ENCODE results near the gene FAM110D. TPM values are rescaled to one million over a fixed set of nuclear protein-coding genes. Genes with fewer than 3 reads are reported as not detected.

FAM110D gene
- total RNA-seq, 3 donors from 2014 or later = not detected

- peaks cover 21% of the 10 kb centered on the region for H3K27me3 Mint-ChIP-seq (ENCODE audit: low read depth)
- ATAC-seq = no peak
- H3K4me3 Mint-ChIP-seq = peak overlapping the region; percentile 50
- H3K4me1 Mint-ChIP-seq (ENCODE audit: low read depth) = peaks cover 10% of the 10 kb centered on the region
- DNase-seq = no peak
- no peaks in the 10 kb centered on the region for H3K36me3 Mint-ChIP-seq (ENCODE audit: insufficient read depth)
- no peaks in the 10 kb centered on the region for H3K9me3 Mint-ChIP-seq
Measured at GRCh38 chr1:26164861-26165842, 6.3 kb downstream of the FAM110D start.

- DNase-seq (no peak), ATAC-seq (no peak)
- Mint-ChIP-seq H3K4me1 (ENCODE audit: low read depth) (peaks cover 20% of the 10 kb centered on the region), H3K4me3 (no peak overlapping the region), H3K36me3 (ENCODE audit: insufficient read depth) (no peaks in the 10 kb centered on the region), H3K9me3 (no peaks in the 10 kb centered on the region), H3K27me3 (ENCODE audit: low read depth) (peaks cover 16% of the 10 kb centered on the region)
Measured at GRCh38 chr1:26166719-26167281, 7.9 kb downstream of the FAM110D start.

- no peak for DNase-seq
- ATAC-seq = no peak
- Mint-ChIP-seq H3K4me3 (peak within 1 kb of the TSS; percentile 93), H3K27me3 (ENCODE audit: low read depth) (peaks cover 3% of the 10 kb centered on the region), H3K4me1 (ENCODE audit: low read depth) (peaks cover 15% of the 10 kb centered on the region), H3K9me3 (no peaks in the 10 kb centered on the region), H3K36me3 (ENCODE audit: insufficient read depth) (no peaks in the 10 kb centered on the region)
Measured at GRCh38 chr1:26168410-26169197, 9.7 kb downstream of the FAM110D start, which contains the start of gene C1orf232. TSS of gene C1orf232 (minus strand) at chr1:26168963. CDS start at chr1:26168499, 464 bp downstream.

- no peaks in the 10 kb centered on the region for H3K36me3 Mint-ChIP-seq (ENCODE audit: insufficient read depth)
- H3K4me3 Mint-ChIP-seq = peak overlapping the region; percentile 93
- no peaks in the 10 kb centered on the region for H3K9me3 Mint-ChIP-seq
- no peaks in the 10 kb centered on the region for H3K27me3 Mint-ChIP-seq (ENCODE audit: low read depth)
- ATAC-seq (no peak), DNase-seq (no peak)
- peaks cover 14% of the 10 kb centered on the region for H3K4me1 Mint-ChIP-seq (ENCODE audit: low read depth)
Measured at GRCh38 chr1:26169198-26169554, 10.3 kb downstream of the FAM110D start.

- no peaks in the 10 kb centered on the region for H3K36me3 Mint-ChIP-seq (ENCODE audit: insufficient read depth)
- H3K4me1 Mint-ChIP-seq (ENCODE audit: low read depth) = peaks cover 14% of the 10 kb centered on the region
- no peaks in the 10 kb centered on the region for H3K9me3 Mint-ChIP-seq
- ATAC-seq (peak; percentile 92 to 93), DNase-seq (peak; percentile 86)
- peak within 1 kb of the TSS; percentile 93 for H3K4me3 Mint-ChIP-seq
- no peaks in the 10 kb centered on the region for H3K27me3 Mint-ChIP-seq (ENCODE audit: low read depth)
Measured at GRCh38 chr1:26169669-26170471, 11.0 kb downstream of the FAM110D start, which contains the start of gene ZNF593. TSS of gene ZNF593 (plus strand) at chr1:26169908. CDS start at chr1:26169984, 76 bp downstream.

DNA sequence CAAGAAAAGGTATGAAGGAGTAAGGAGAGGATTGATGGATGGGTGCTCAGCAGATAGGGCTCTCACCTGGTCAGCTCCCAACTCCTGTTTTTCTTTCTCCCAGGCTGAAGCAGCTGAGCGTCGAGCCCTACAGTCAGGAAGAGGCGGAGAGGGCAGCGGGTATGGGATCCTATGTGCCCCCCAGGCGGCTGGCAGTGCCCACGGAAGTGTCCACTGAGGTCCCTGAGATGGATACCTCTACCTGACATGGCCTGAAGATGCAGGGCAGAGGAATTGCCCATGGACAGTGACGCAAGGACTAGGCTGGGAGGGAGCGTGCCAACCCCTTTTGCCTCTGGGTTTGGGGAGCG lies 11.6 kb downstream of the FAM110D start:
- Mint-ChIP-seq H3K4me1 (ENCODE audit: low read depth) (peaks cover 14% of the 10 kb centered on the region), H3K9me3 (no peaks in the 10 kb centered on the region), H3K27me3 (ENCODE audit: low read depth) (no peaks in the 10 kb centered on the region), H3K4me3 (peak overlapping the region; percentile 93), H3K36me3 (ENCODE audit: insufficient read depth) (no peaks in the 10 kb centered on the region)
- DNase-seq (no peak), ATAC-seq (no peak)

DNA sequence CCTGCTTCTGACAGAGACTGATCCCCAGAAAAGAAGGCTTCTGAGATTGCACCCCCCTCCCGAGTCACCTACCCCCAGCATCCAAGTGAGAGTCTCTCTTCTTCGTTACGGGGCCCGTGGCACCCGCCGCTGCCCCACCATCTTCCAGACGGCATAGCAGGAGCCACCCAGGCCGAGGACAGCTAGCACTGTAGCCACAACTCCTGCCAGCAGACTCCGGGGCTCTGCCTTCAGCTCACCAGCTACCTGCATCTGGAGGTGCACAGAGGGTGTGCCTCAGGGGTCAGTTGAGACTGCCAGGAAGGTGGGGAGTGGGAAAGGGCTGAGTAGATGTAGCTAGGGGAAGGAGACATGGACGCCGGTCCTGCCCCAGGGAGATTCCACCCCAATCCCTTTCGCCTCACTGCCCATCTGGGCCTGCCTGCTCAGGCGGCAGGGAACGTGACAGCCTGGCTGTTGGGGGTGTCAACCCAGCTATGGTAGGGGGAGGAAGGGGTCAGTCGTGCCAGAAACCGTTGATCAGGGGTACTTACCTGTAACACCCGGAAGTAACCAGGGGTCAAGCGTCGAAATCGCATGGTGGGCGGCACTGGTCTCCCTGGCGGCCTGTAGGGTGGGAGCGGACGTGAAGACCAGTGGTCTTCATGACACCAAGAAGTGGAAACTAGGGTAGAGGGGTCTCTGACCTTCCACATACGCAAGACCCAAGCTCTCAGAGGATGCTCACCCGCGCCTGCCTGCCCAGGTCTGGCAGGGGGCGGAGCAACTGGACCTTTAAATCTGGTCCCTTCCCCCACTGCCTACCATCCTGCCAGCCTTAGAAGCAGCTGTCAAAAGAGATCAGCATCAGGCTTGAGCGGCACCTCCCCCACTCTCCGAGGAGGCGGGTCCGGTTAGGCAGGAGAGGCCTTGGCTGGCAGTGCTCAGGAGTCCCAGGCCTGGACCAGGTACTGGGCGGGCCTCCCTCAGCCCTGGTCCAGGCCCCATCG lies 12.5 kb downstream of the FAM110D start, which contains the start of gene ZNF593OS:
Gene ZNF593OS (minus strand): TSS at position 749 of the 989 bp plus-strand sequence. CDS start 171 bp downstream, at position 578.
- peak within 1 kb of the TSS; percentile 93 for H3K4me3 Mint-ChIP-seq
- H3K36me3 Mint-ChIP-seq (ENCODE audit: insufficient read depth) = no peaks in the 10 kb centered on the region
- H3K27me3 Mint-ChIP-seq (ENCODE audit: low read depth) = no peaks in the 10 kb centered on the region
- peaks cover 14% of the 10 kb centered on the region for H3K4me1 Mint-ChIP-seq (ENCODE audit: low read depth)
- H3K9me3 Mint-ChIP-seq = no peaks in the 10 kb centered on the region
- ATAC-seq (no peak), DNase-seq (no peak)

DNA sequence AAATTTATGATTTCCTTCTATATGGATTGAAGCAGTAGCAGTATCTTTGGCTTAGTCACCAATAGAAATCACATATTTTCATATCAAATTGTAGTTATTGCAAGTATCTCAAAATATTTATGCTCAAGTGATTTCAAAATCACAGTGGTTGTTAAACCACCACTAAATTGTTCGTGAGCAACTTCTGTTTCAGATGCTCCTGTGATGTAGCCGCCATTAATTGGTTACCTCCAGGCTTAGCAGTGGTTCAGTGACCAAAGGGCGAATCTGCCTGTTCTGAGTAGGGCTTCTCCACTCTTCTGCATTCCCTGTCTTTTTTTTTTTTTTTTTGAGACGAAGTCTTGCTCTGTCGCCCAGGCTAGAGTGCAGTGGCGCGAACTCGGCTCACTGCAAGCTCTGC lies 16.5 kb downstream of the FAM110D start:
- DNase-seq = no peak
- H3K4me3 Mint-ChIP-seq = no peak overlapping the region
- no peaks in the 10 kb centered on the region for H3K27me3 Mint-ChIP-seq (ENCODE audit: low read depth)
- no peaks in the 10 kb centered on the region for H3K36me3 Mint-ChIP-seq (ENCODE audit: insufficient read depth)
- H3K4me1 Mint-ChIP-seq (ENCODE audit: low read depth) = peaks cover 8% of the 10 kb centered on the region
- no peaks in the 10 kb centered on the region for H3K9me3 Mint-ChIP-seq
- no peak for ATAC-seq

GRCh38 chr1:26177182-26177684 lies 18.4 kb downstream of the FAM110D start, which contains the start of gene CNKSR1:
TSS of gene CNKSR1 (plus strand) at chr1:26177491. CDS start at chr1:26177548, 57 bp downstream.
- no peaks in the 10 kb centered on the region for H3K4me1 Mint-ChIP-seq (ENCODE audit: low read depth)
- H3K36me3 Mint-ChIP-seq (ENCODE audit: insufficient read depth) = no peaks in the 10 kb centered on the region
- peak within 1 kb of the TSS; percentile 66 for H3K4me3 Mint-ChIP-seq
- peak in 1 of 2 donors; percentile 32 for ATAC-seq
- H3K9me3 Mint-ChIP-seq = no peaks in the 10 kb centered on the region
- DNase-seq = no peak
- no peaks in the 10 kb centered on the region for H3K27me3 Mint-ChIP-seq (ENCODE audit: low read depth)

GRCh38 chr1:26180010-26180506 lies 21.2 kb downstream of the FAM110D start:
- Mint-ChIP-seq H3K9me3 (no peaks in the 10 kb centered on the region), H3K27me3 (ENCODE audit: low read depth) (no peaks in the 10 kb centered on the region), H3K4me1 (ENCODE audit: low read depth) (no peaks in the 10 kb centered on the region), H3K36me3 (ENCODE audit: insufficient read depth) (no peaks in the 10 kb centered on the region), H3K4me3 (no peak overlapping the region)
- ATAC-seq (no peak), DNase-seq (no peak)

DNA sequence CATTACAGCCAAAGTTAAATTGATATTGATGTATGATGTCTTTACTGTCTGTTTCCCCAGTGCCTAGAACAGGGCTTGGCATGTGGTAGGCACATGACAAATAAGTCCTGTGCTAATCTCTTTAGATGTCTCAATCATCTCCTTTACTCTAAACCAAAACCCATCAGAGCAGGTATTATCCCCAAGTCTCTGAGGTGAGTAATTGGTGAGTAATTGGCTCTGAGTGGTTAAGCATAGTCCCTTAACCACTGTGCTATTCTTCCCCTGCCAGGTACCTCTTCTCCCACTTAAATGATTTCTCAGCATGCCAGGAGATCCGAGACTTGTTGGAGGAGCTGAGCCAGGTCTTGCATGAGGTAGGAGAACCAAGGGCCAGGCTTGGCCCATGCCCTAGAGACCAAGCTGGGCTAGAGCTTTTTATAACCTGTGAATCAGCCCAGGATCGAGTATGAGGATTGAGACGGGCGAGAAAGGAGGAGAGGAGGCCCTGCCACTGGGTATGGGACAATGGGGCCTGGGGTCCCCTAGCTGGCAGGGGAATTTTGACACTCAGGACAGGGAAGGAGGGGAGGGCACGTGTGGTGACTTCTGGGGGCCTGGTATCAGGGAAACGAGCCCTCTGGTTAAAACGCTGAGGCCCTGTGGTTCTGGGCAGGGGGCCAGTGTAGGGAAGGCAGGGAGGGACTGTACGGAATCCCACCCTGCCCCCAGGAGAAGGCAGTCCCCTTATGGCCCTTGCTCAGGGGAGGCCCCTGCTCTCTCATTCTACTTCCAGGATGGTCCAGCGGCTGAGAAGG lies 22.9 kb downstream of the FAM110D start:
- no peaks in the 10 kb centered on the region for H3K36me3 Mint-ChIP-seq (ENCODE audit: insufficient read depth)
- no peaks in the 10 kb centered on the region for H3K4me1 Mint-ChIP-seq (ENCODE audit: low read depth)
- DNase-seq (no peak), ATAC-seq (peak; percentile 76 to 92)
- H3K27me3 Mint-ChIP-seq (ENCODE audit: low read depth) = no peaks in the 10 kb centered on the region
- no peaks in the 10 kb centered on the region for H3K9me3 Mint-ChIP-seq
- H3K4me3 Mint-ChIP-seq = no peak overlapping the region

DNA sequence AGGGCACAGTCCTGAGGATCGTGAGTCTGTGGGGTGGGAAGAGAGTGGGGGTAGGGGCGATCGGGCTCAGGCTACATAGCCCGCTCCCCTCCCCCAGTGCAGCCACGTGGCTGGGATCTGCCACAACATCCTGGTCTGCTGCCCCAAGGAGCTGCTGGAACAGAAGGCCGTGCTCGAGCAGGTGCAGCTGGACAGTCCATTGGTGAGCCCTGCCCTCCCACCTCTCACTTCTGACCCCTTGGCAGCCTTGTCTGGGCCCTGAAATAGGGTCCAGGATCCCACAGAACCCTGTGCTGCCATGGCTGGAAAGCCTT lies 23.5 kb downstream of the FAM110D start:
- Mint-ChIP-seq H3K4me3 (no peak overlapping the region), H3K27me3 (ENCODE audit: low read depth) (no peaks in the 10 kb centered on the region), H3K36me3 (ENCODE audit: insufficient read depth) (no peaks in the 10 kb centered on the region), H3K9me3 (no peaks in the 10 kb centered on the region), H3K4me1 (ENCODE audit: low read depth) (no peaks in the 10 kb centered on the region)
- DNase-seq = no peak
- ATAC-seq = no peak
